Smooth muscle cell of the brain vasculature (primary cell): ENCODE measurements around the gene TANK.
"Not testable (repeated sequence)": the region's sequence is repeated elsewhere in the genome, so short reads cannot be mapped to it uniquely, and the experiment has no call there.

Experiments
- DNase-seq: peaks from one replicate; pipeline ENCODE4 v3.0.0-alpha.2; 2012; ENCODE audit warnings: low read depth, low spot score

The TANK gene

DNA sequence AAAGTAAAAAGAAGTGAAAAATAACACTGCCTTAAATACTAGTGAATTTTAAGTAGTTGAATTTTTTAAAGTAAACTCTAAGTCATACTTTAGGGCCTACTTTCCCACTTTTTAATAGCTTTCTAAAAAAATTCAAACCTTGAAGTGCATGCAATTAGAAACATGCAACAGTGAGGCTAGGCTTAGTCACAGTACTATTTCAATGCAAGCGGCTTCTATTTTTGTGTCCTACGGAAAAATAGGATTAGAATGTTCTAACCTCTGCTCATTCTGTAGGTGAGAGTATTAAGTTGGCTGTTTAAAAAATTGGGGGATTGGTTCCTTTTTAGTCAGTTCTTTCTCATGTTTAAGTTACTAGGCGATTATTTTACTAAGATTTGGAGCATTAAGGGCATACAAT lies 108.9 kb downstream of the TANK start:
- no peak for DNase-seq

DNA sequence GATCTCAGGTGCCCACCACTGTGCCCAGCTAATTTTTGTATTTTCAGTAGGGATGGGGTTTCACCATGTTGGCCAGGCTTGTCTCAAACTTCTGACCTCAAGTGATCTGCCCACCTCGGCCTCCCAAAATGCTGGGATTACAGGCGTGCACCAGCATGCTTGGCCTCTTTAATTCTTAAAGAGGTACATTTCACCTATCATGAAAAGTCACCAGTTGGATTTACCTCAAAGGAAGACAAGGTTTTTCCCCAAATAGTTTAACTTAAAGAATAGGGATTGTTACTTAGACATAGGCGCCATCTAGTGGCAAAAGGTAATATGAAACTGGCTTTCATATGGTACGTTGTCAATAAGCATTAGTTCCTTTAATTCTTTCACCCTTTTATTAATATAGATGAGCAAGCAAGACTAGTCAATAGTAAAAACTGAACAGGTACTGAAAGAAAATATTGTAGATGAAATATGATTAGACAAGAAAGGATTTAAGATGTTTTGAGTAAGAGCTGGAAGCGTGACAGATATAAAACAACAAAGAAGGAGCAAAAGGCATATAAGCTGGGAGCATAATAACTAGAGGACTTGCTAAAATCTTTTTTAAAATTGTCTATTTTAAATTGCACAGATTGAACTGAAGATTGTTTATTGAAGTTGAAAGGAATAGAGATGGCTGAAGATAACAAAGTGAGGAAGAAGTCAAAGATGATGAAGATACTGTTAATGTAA lies 113.0 kb downstream of the TANK start:
- DNase-seq, result peak; percentile 54

DNA sequence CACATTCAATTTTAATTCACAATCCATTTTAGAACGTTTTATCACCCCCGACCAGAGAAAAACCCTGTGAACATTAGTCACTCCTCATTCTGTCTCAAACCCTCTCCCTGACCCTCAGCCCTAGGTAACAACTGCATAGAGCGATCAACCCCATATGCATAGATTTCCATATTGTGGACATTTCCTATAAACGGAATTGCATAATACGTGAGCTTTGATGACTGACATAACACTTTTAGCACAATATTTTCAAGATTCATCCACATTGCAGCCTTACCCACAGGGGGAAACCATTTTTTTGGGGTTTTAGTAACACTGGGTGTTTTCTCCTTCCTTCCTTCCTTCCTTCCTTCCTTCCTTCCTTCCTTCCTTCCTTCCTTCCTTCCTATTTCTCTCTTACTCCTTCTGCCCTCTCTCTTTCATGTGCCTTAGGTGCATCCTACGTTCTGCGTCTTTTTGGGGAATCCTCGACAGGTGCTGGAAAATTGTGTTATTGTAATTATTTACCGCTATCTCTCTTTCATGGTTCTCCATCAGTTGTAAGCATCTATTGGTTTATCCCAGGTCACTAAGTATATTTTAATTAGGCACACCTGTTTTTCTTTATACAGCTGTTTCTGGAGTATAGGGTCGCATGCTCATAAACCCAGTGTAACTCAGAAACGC lies 118.5 kb downstream of the TANK start:
- DNase-seq, result not testable (repeated sequence)

DNA sequence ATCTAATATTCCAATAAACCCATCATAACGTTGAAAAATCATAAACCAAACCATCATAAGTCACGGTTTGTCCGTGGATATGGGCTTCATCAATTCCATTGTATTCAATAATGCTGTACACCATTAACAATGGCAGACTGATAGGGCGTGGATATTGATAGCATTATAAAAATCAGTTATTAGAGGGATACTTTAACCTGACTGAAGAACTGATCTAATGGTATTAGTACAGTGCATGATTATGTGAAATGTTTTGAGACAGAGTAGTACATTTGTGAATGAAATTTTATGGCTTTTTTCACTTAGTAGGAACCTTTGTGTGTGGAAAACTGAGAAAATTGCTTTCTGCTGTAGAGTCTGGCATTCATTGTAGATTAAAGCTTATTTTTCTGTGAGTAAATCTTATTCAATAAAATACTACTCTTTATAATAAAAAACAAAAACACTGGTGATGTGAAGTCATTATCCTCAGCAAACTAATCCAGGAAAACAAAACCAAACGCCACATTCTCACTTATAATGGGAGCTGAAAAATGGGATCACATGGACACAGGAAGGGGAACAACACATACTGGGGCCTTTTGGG lies 119.1 kb downstream of the TANK start:
- DNase-seq, result not testable (repeated sequence)

DNA sequence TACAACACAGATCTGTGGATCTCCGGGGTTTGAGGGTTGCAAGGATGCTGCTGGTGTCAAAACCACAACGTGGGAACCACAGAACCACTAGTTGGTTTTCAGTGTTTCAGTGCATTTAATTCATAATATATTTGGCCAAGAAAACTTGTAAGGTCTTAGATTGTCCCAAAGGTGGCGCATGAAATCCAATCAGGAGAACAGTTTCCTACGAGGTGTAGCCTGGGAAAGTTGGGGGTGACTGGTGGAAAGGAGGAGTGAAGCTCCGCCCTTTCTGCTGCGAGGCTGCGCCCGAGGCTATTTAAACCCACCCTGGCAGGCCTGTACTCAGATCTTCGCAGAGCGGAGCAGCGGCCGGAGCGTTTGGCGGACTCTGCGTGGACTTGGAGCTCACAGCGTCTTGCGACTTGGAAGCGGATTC lies 120.7 kb downstream of the TANK start:
- not testable (repeated sequence) for DNase-seq

DNA sequence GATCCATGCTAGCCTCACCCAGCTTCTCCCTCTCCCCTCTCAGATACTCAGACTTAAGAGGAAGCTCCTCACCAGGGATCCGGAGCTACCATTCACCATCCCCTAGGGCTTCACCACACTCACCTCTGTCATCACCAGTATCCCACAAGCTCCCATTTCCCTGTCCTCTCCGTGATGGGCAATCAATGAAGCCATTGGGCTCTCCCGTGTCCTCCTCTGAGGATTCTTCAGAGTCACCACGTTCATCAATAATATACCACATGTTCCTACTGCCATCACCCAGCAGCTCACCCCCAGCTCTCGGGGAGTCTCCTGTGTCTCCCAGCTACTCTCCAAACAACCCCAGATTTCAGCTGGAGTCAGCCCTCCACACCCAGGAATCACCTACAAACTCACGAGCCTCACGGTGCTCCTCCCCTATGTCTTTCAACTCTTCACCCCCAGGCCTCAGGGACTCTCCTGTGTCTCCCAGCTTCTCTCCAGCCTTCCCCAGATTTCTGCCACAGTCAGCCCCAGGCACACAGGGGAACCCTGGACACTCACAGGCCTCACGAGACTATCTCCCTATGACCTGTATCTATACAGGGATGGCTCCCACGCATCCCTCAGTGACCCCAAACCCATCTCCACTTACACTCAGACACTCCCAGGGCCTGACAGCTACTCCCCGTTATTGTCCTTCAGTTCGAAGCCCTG lies 121.5 kb downstream of the TANK start:
- DNase-seq, result not testable (repeated sequence)

DNA sequence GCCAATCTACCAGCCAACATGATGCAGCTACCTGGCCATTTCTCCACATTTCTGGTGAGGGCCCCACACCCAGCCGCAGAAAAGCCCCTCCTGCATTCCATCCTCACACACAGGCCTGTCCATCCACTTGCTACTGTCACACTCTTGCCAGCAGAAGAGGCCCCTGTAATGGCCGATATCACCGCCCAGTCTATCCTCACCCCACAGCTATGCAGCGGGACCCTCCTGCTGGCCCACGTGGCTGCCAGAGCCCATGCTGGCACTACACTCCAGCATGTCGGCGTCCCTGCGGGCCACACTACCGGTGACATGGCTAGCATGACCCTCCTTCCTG lies 122.0 kb downstream of the TANK start:
- DNase-seq, result not testable (repeated sequence)

DNA sequence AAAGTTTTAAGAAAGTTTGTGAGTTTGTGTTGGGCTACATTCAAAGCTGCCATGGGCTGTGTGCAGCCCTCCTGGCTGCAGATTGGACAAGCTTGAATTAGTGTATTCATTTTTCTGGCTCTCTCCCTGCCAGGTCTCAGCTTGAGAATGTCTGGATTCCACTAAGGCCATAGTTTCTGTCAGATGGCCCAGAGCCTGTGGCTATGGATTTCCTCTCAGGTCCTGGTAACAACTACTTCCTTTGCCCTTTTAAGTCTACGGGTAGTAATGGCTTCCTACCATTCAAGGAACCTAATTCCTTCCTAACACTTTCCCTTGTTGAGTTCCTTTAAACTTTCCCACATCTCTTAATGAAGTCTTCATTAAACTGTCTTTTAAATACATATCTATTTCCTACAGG lies 123.7 kb downstream of the TANK start:
- DNase-seq, result no peak
